Ovary (tissue), 3 donors: ENCODE results near the gene BRPF1.

ENCODE experiments used
- CTCF ChIP-seq, 3 donors: fragments of 450-650 bp in 2 of 3; fragments of 200-600 bp in 1 of 3; IDR thresholded peaks; one replicate each; pipeline versions ENCODE4 v1.5.1 to v1.8.0; 2016 to 2022; ENCODE audit warnings: antibody characterized with exemption in 3 of 3, mild to moderate bottlenecking in 1 of 3
- EP300 ChIP-seq: sonication (generic); formaldehyde crosslinking; IDR thresholded peaks from one replicate; pipeline ENCODE4 v1.6.1; 2017; ENCODE audit warnings: antibody characterized with exemption
- POLR2A ChIP-seq: fragments of 450-650 bp; IDR thresholded peaks from one replicate; pipeline ENCODE4 v1.6.1; 2017; ENCODE audit warnings: antibody characterized with exemption, mild to moderate bottlenecking, moderate library complexity
- donor health status: DM: no; HTN: no; CAD: no.

- TF ChIP-seq EP300, result no peak
- TF ChIP-seq CTCF (IDR thresholded peaks at IDR 0.05), result no peak
- no peak for TF ChIP-seq POLR2A
These were observed 36.2 kb upstream of the BRPF1 start for GRCh38 chr3:9695345-9695744.
